Neuronal stem cell (in vitro differentiated cells): ENCODE results near the gene DNAJA3.
A peak's percentile ranks its signal among the peaks of the same experiment; 100 is the strongest.

ENCODE experiments used
- DNase-seq: peaks from one replicate; pipeline ENCODE4 v3.0.0-alpha.2; 2013; ENCODE audit warnings: low spot score
- H2AFZ ChIP-seq: one replicate; pipeline ENCODE4 v1.6.1; 2013; ENCODE audit warnings: mild to moderate bottlenecking, low read length, inconsistent platforms
- H2AK5ac ChIP-seq: 2 replicates; pipeline ENCODE4 v1.6.1; 2013; ENCODE audit warnings: low read depth, mild to moderate bottlenecking, inconsistent platforms, low read length, moderate library complexity, mixed read lengths
- H2BK120ac ChIP-seq: 2 replicates; pipeline ENCODE4 v1.6.1; 2013; ENCODE audit warnings: low read depth, mild to moderate bottlenecking, inconsistent platforms, low read length, moderate library complexity, mixed read lengths
- H2BK12ac ChIP-seq: one replicate; pipeline ENCODE4 v1.6.1; 2013; ENCODE audit warnings: low read length, inconsistent platforms
- H2BK15ac ChIP-seq: 2 replicates; pipeline ENCODE4 v1.6.1; 2013; ENCODE audit warnings: mild to moderate bottlenecking, low read length, inconsistent platforms, mixed read lengths
- H2BK5ac ChIP-seq: one replicate; pipeline ENCODE4 v1.6.1; 2013; ENCODE audit warnings: inconsistent platforms, mild to moderate bottlenecking, low read length, moderate library complexity
- H3K14ac ChIP-seq: one replicate; pipeline ENCODE4 v1.6.1; 2013; ENCODE audit warnings: low read length, inconsistent platforms
- H3K18ac ChIP-seq: 2 replicates; pipeline ENCODE4 v1.6.1; 2013; ENCODE audit warnings: low read length, inconsistent platforms
- H3K23ac ChIP-seq: 2 replicates; pipeline ENCODE4 v1.6.1; 2013; ENCODE audit warnings: low read depth, mild to moderate bottlenecking, mixed read lengths, low read length, inconsistent platforms; ENCODE audit not compliant: poor library complexity
- H3K27ac ChIP-seq: replicated peaks from 3 replicates; pipeline ENCODE4 v1.5.1; 2013; ENCODE audit warnings: low read length, inconsistent platforms
- H3K27me3 ChIP-seq, 3 experiments: 2 replicates each; pipeline ENCODE4 v1.6.1; 2013; ENCODE audit warnings: low read length in 3 of 3, mild to moderate bottlenecking in 2 of 3, inconsistent platforms in 1 of 3, low read depth in 1 of 3, mixed read lengths in 1 of 3, moderate library complexity in 1 of 3; ENCODE audit not compliant: control insufficient read depth in 3 of 3, insufficient read depth in 3 of 3
- H3K36me3 ChIP-seq, 2 donors: replicated peaks in 1 of 2; 2 replicates each; pipeline ENCODE4 v1.6.1; 2013; ENCODE audit warnings: low read length in 2 of 2; ENCODE audit not compliant: control insufficient read depth in 2 of 2, insufficient read depth in 2 of 2
- H3K4ac ChIP-seq: 2 replicates; pipeline ENCODE4 v1.6.1; 2013; ENCODE audit warnings: inconsistent platforms, mild to moderate bottlenecking, low read length, moderate library complexity
- H3K4me1 ChIP-seq, 2 donors: 1 replicate in 1 of 2; 2 replicates in 1 of 2; pipeline ENCODE4 v1.6.1; 2013; ENCODE audit warnings: low read length in 2 of 2, low read depth in 1 of 2; ENCODE audit not compliant: control insufficient read depth in 2 of 2, insufficient read depth in 1 of 2
- H3K4me2 ChIP-seq: one replicate; pipeline ENCODE4 v1.6.1; 2013; ENCODE audit warnings: mild to moderate bottlenecking, low read length, inconsistent platforms; ENCODE audit not compliant: insufficient read depth, poor library complexity, severe bottlenecking
- H3K4me3 ChIP-seq, 2 donors: 2 replicates each; pipeline ENCODE4 v1.5.1; 2013; ENCODE audit warnings: low read length in 2 of 2, mild to moderate bottlenecking in 2 of 2, inconsistent platforms in 1 of 2, moderate library complexity in 1 of 2
- H3K79me1 ChIP-seq: one replicate; pipeline ENCODE4 v1.6.1; 2013; ENCODE audit warnings: low read depth, mild to moderate bottlenecking, inconsistent platforms, low read length, moderate library complexity
- H3K9ac ChIP-seq: one replicate; pipeline ENCODE4 v1.6.1; 2013; ENCODE audit warnings: mild to moderate bottlenecking, low read depth, low read length, inconsistent platforms; ENCODE audit not compliant: poor library complexity
- H3K9me3 ChIP-seq, 2 donors: replicated peaks in 1 of 2; 2 replicates each; pipeline versions ENCODE3 to v1.6.1; 2013; ENCODE audit warnings: low read length in 2 of 2, mild to moderate bottlenecking in 2 of 2, inconsistent platforms in 1 of 2, low read depth in 1 of 2, mixed read lengths in 1 of 2, moderate library complexity in 1 of 2; ENCODE audit not compliant: control insufficient read depth in 2 of 2, insufficient read depth in 1 of 2
- H4K8ac ChIP-seq: one replicate; pipeline ENCODE4 v1.6.1; 2013; ENCODE audit warnings: low read depth, mild to moderate bottlenecking, inconsistent platforms, low read length, moderate library complexity
- H4K91ac ChIP-seq: one replicate; pipeline ENCODE4 v1.6.1; 2013; ENCODE audit warnings: low read length, low read depth, mild to moderate bottlenecking, inconsistent platforms; ENCODE audit not compliant: poor library complexity
- WGBS, 2 donors: extraction: QIAGEN DNeasy Blood & Tissue Kit; methylation state at CpG; one replicate each; pipeline ENCODE4 v1.1.7; 2013; ENCODE audit warnings: missing lambda C conversion rate in 2 of 2, mixed read lengths in 1 of 2; ENCODE audit not compliant: insufficient read length in 2 of 2, insufficient replicate concordance in 1 of 2; ENCODE audit errors: extremely low coverage in 2 of 2; 5-methylcytosine and 5-hydroxymethylcytosine counted together

The DNAJA3 gene

DNA sequence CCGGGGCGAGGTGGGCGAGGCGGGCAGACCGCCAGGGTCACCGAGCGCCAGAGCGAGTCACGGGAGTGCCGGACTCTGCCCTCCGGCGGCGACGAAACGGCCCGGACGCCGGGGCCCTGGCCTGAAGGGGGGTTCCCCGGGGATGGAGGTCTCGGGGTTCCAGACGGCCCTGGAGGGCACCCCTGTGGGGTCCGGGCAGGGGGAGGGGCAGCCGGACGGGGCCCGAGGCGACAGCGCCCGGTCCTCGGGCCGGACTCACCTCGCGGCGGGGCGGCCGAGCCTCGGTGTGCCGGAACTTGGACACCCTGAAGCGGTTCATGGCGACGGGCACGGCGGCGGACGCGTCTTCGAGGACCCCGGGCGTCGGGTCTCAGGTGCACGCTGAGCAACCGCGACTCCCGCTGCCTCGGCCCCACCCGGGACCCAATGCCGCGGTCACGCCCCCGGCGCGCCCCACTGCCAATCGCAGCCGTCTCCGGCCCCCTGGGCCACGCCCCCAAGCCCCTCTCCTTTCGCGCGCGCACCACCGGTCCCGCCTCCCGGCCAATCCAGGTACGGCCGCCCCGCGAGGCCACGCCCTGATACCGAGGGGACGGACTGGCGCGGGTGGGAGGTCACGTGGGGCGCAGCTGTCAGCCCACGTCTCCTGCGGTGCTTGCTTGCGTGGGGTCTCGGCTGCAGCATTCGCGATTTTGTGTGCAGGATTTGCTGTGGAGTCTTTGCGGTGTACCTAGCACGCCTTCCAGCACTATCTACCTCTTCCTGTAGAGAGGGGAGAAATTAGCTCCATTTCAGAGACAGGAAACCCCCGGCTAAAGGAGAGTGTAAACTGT is 9.3 kb upstream of the DNAJA3 start, which contains the start of gene CORO7:
TSS of gene CORO7 (minus strand) at position 397 of the 833 bp plus-strand sequence. CDS start at position 319, 78 bp downstream.
- Histone ChIP-seq H3K27ac (no peak within 1 kb of the TSS), H3K79me1 (no peaks in the 10 kb centered on the region), H3K14ac (peak within 1 kb of the TSS; percentile 38), H2BK12ac (no peak within 1 kb of the TSS), H3K4me2 (peak within 1 kb of the TSS; percentile 87), H2AK5ac (peak within 1 kb of the TSS; percentile 70), H3K4ac (no peak within 1 kb of the TSS), H3K9me3 (no peaks in the 10 kb centered on the region), H3K9ac (peak within 1 kb of the TSS; percentile 81), H2AFZ (peak within 1 kb of the TSS; percentile 92), H3K23ac (peak within 1 kb of the TSS; percentile 93), H3K4me3 (peak within 1 kb of the TSS; percentile 83 to 85), H3K36me3 (peaks cover 3 to 11% of the 10 kb centered on the region in 2 donors), H2BK15ac (no peak within 1 kb of the TSS), H4K91ac (no peak within 1 kb of the TSS), H2BK5ac (peak within 1 kb of the TSS; percentile 24), H3K4me1 (peaks cover 8 to 16% of the 10 kb centered on the region in 2 donors), H3K27me3 (peaks cover 0 to 6% (median 0%) of the 10 kb centered on the region in 3 experiments), H4K8ac (peak within 1 kb of the TSS; percentile 43), H3K18ac (peak within 1 kb of the TSS; percentile 85), H2BK120ac (no peak within 1 kb of the TSS)
- peak; percentile 77 for DNase-seq
- WGBS, 2 donors: no CpG with 5 or more reads among the region's 92 CpGs

DNA sequence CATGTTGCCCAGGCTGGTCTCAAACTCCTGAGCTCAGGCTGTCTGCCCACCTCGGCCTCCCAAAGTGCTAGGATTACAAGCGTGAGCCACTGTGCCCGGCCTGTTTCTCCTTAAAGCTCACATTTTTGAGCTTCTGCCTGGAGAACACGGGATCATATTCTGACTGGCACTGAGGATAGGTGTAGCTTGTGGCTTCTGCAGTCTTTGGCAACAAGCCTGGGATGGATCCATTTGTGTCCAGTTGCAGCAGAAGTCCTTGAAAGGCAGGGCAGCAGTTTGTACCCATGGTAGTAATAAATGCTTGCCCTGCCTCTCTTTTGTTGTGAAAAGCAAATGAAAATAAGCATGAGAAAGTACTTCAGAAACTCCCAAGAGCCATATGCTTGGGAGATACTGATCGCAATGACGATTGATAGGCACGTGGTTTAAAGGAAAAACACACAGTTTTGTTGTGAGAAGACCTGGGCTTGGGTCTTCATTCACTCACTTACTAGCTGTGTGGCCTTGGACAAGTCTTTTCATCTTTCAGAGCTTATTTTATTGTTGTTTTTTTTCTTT is 6.2 kb upstream of the DNAJA3 start:
- Histone ChIP-seq H3K36me3 (no peaks in the 10 kb centered on the region), H3K23ac (no peak overlapping the region), H3K9me3 (no peaks in the 10 kb centered on the region), H4K91ac (no peak overlapping the region), H3K18ac (no peak overlapping the region), H2BK120ac (no peak overlapping the region), H3K27ac (no peak overlapping the region), H2BK12ac (no peak overlapping the region), H4K8ac (no peak overlapping the region), H2BK5ac (no peak overlapping the region), H3K79me1 (no peaks in the 10 kb centered on the region), H3K9ac (no peak overlapping the region), H2BK15ac (no peak overlapping the region), H2AK5ac (no peak overlapping the region), H3K27me3 (peaks cover 0 to 6% (median 0%) of the 10 kb centered on the region in 3 experiments), H3K14ac (no peak overlapping the region), H3K4ac (no peak overlapping the region), H2AFZ (no peak overlapping the region), H3K4me2 (no peak overlapping the region), H3K4me3 (no peak overlapping the region), H3K4me1 (peaks cover 7 to 12% of the 10 kb centered on the region in 2 donors)
- no CpG with 5 or more reads among the region's 7 CpGs for WGBS, 2 donors
- DNase-seq: no peak

DNA sequence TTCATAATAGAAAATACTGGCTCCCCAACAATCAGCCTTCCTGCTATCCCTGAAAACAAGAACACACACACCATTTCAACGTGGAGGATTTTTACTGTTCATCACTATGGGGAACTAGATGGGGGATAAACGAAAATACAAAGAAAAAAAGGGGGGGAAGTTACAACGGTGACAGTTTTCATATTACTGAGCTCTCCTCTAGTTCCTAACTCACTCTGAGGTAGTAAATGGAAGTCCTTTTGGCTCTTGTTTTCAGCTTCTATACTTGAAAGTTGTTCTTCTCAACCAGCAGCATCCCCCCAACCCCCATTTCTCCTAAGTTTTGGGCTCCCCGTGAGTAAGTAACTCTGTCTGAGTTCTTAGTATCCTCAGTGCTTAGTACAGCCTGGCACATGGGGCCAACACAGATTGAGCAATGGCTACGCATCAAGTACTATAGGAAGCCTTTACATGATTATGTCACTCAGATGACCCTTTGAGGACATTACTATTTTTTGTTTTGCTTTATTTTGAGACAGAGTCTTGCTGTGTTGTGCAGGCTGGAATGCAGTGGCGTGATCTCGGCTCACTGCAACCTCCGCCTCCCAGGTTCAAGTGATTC is 5.1 kb upstream of the DNAJA3 start:
- Histone ChIP-seq H3K79me1 (no peaks in the 10 kb centered on the region), H4K8ac (no peak overlapping the region), H3K4me3 (no peak overlapping the region), H3K27me3 (peaks cover 0 to 6% (median 0%) of the 10 kb centered on the region in 3 experiments), H3K4me2 (no peak overlapping the region), H3K4ac (no peak overlapping the region), H2AK5ac (no peak overlapping the region), H2BK120ac (no peak overlapping the region), H2AFZ (no peak overlapping the region), H3K9ac (no peak overlapping the region), H3K18ac (no peak overlapping the region), H3K27ac (no peak overlapping the region), H3K23ac (no peak overlapping the region), H2BK5ac (no peak overlapping the region), H3K9me3 (no peaks in the 10 kb centered on the region), H2BK15ac (no peak overlapping the region), H3K14ac (no peak overlapping the region), H4K91ac (no peak overlapping the region), H3K36me3 (no peaks in the 10 kb centered on the region), H3K4me1 (peaks cover 8 to 9% of the 10 kb centered on the region in 2 donors), H2BK12ac (no peak overlapping the region)
- DNase-seq: no peak
- WGBS, 2 donors: no CpG with 5 or more reads among the region's 8 CpGs
